ENCODE results near the gene TRAT1. TPM values are rescaled to one million over a fixed set of nuclear protein-coding genes. Genes with fewer than 3 reads are reported as not detected.

TRAT1 gene
- total and polyA plus RNA-seq, 9 of the 15 experiments (the other 6 are each of a cell fraction or from before 2014, with no cell fraction given) = not detected

- no peak for TF ChIP-seq E2F4 (CRISPR knock-in tag; IDR thresholded peaks at IDR 0.05; ENCODE audit: low read depth)
- TF ChIP-seq SMC3 (conservative IDR thresholded peaks at IDR 0.05; ENCODE audit: insufficient read depth, low read depth, low read length) = 0 out of 2 replicates have a peak, but pooled peaks have one; percentile 11
- TF ChIP-seq RBM25 (IDR thresholded peaks at IDR 0.05; ENCODE audit: low read depth, low read length, severe bottlenecking) = no peak
Observed at GRCh38 chr3:108879915-108880314, 57.3 kb downstream of the TRAT1 start (continued).

- Histone ChIP-seq H3K79me2 (ENCODE audit: control insufficient read depth, insufficient read depth, low read length) (no peaks in the 10 kb centered on the region), H3K9me3 (replicated peaks; ENCODE audit: control insufficient read depth, insufficient read depth, low read depth, low read length) (no peaks in the 10 kb centered on the region), H2AFZ (ENCODE audit: low read depth, low read length) (no peak overlapping the region), H3K4me3 (no peak overlapping the region), H3K4me2 (ENCODE audit: insufficient read depth, low read length) (no peak overlapping the region), H3K27me3 (ENCODE audit: control insufficient read depth in 2 of 2, insufficient read depth in 2 of 2, low read length in 2 of 2) (no peaks in the 10 kb centered on the region), H3K9ac (ENCODE audit: insufficient read depth in 1 of 2, low read depth in 2 of 2, low read length in 2 of 2) (no peak overlapping the region), H3K36me3 (ENCODE audit: control insufficient read depth, insufficient read depth, low read length) (no peaks in the 10 kb centered on the region), H3K9me1 (ENCODE audit: control insufficient read depth, insufficient read depth, low read length) (no peaks in the 10 kb centered on the region), H3K4me1 (replicated peaks in 1 of 2; ENCODE audit: control insufficient read depth in 2 of 2, insufficient read depth in 2 of 2, low read length in 2 of 2) (no peaks in the 10 kb centered on the region), H3K27ac (ENCODE audit: extremely low read depth, low read depth, low read length) (no peak overlapping the region), H4K20me1 (replicated peaks; ENCODE audit: control insufficient read depth, insufficient read depth, low read length) (no peaks in the 10 kb centered on the region)
- ATAC-seq (no peak), DNase-seq (ENCODE audit: extremely low read depth in 1 of 4, low spot score in 3 of 4) (no peak), FAIRE-seq (no peak)
- TF ChIP-seq ZSCAN29 (IDR thresholded peaks at IDR 0.05) = no peak
- in situ Hi-C loops (cut with MboI) = no loop called here
- ChIA-PET POLR2A (no interaction called here), CTCF (ENCODE audit: low intra/inter-chr PET ratio) (no interaction called here)
- BruUV-seq (replicated peaks) = no TSS peak
- intact Hi-C loops (cut with micrococcal nuclease) = no loop called here
Observed at GRCh38 chr3:108882762-108883161, 60.2 kb downstream of the TRAT1 start.
